ENCODE results near the gene CCM2L.
A peak's percentile ranks its signal among the peaks of the same experiment; 100 is the strongest.

The CCM2L gene

DNA sequence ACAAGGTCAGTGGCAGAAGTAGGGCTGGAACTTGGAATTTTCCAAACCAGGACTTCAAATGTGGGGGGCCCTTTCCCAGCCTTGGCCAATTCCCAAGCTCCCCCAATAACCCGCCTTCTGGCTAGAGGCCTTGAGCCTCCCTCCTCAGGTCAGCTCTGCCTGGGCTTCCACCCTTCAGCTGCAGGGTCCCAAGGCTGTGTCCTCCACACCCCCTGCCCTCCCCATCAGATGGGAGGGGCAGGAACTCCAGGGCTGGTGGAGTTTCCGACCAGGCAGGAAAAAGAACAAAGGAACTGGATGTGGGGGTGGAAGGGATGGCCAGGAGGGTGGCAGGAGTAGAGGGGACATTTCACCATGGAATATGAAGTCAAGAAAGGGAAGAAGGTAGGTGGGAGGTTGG is at the start of gene CCM2L:
Gene CCM2L, plus strand, starts transcription at position 338 of the 400 bp plus-strand sequence. Its CDS starts 17 bp downstream, at position 355.
- Histone ChIP-seq H3K9me3 (ENCODE audit: control insufficient read depth, insufficient read depth, low read length) (no peaks in the 10 kb centered on the region), H3K9ac (ENCODE audit: low read depth, low read length) (no peak within 1 kb of the TSS), H3K27me3 (ENCODE audit: control insufficient read depth, insufficient read depth, low read length) (no peaks in the 10 kb centered on the region), H3K4me3 (ENCODE audit: low read depth, low read length) (no peak within 1 kb of the TSS), H3K4me1 (ENCODE audit: control insufficient read depth, insufficient read depth, low read length) (peaks cover 17% of the 10 kb centered on the region), H3K36me3 (ENCODE audit: control insufficient read depth, insufficient read depth, low read length) (no peaks in the 10 kb centered on the region)

DNA sequence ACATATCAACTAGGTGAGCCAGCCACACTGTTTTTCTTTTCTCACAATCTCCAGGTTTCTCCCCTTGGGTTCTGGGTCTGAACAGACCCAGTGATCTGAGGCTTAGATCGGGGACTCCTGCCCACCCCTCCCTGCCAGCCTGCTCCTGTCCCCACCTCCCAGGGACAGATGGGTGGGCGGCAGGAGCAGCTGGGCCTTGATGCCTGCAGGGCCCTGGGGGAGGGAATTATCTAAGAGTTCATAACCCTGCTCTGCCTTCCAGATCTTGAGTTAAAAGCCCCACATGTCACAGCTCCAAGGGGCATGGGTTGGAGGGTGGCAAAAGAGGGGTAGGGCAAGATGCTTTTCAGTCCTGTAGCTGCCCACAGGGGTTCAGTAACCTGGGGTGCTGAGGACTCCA is 47.5 kb upstream of the CCM2L start:
- no peaks in the 10 kb centered on the region for H3K9me3 ChIP-seq (ENCODE audit: control insufficient read depth, insufficient read depth, low read length)
- peaks cover 5% of the 10 kb centered on the region for H3K4me1 ChIP-seq (ENCODE audit: control insufficient read depth, insufficient read depth, low read length)
- H3K27me3 ChIP-seq (ENCODE audit: control insufficient read depth, insufficient read depth, low read length), result peaks cover 20% of the 10 kb centered on the region
- no peak overlapping the region for H3K9ac ChIP-seq (ENCODE audit: low read depth, low read length)
- no peaks in the 10 kb centered on the region for H3K36me3 ChIP-seq (ENCODE audit: control insufficient read depth, insufficient read depth, low read length)
- no peak overlapping the region for H3K4me3 ChIP-seq (ENCODE audit: low read depth, low read length)

DNA sequence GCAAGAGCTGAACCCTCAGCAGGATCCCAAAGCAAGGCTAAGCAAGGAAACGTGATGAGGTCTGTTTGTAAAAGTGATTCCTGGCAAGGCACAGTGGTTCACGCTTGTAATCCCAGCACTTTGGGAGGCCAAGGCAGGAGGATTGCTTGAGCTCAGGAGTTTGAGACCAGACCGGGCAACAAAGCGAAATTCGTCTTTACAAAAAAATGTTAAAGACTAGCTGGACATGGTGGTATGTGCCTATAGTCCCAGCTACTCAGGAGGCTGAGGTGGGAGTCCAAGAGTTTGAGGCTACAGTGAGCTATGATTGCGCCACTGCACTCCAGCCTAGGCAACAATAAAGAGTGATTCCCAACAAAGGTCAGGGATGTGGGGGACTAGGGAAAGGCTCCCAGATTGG is 46.3 kb upstream of the CCM2L start:
- H3K9ac ChIP-seq (ENCODE audit: low read depth, low read length), result no peak overlapping the region
- no peaks in the 10 kb centered on the region for H3K9me3 ChIP-seq (ENCODE audit: control insufficient read depth, insufficient read depth, low read length)
- H3K4me1 ChIP-seq (ENCODE audit: control insufficient read depth, insufficient read depth, low read length), result peaks cover 7% of the 10 kb centered on the region
- H3K27me3 ChIP-seq (ENCODE audit: control insufficient read depth, insufficient read depth, low read length), result peaks cover 22% of the 10 kb centered on the region
- no peak overlapping the region for H3K4me3 ChIP-seq (ENCODE audit: low read depth, low read length)
- no peaks in the 10 kb centered on the region for H3K36me3 ChIP-seq (ENCODE audit: control insufficient read depth, insufficient read depth, low read length)

- Histone ChIP-seq H3K36me3 (ENCODE audit: control insufficient read depth, insufficient read depth, low read length) (no peaks in the 10 kb centered on the region), H3K4me3 (ENCODE audit: low read depth, low read length) (peak overlapping the region; percentile 59), H3K9ac (ENCODE audit: low read depth, low read length) (no peak overlapping the region), H3K9me3 (ENCODE audit: control insufficient read depth, insufficient read depth, low read length) (no peaks in the 10 kb centered on the region), H3K27me3 (ENCODE audit: control insufficient read depth, insufficient read depth, low read length) (peaks cover 45% of the 10 kb centered on the region), H3K4me1 (ENCODE audit: control insufficient read depth, insufficient read depth, low read length) (peaks cover 10% of the 10 kb centered on the region)
These were observed 43.1 kb upstream of the CCM2L start for GRCh38 chr20:31966991-31967655.

- Histone ChIP-seq H3K36me3 (ENCODE audit: control insufficient read depth, insufficient read depth, low read length) (no peaks in the 10 kb centered on the region), H3K4me3 (ENCODE audit: low read depth, low read length) (peak within 1 kb of the TSS; percentile 59), H3K9me3 (ENCODE audit: control insufficient read depth, insufficient read depth, low read length) (no peaks in the 10 kb centered on the region), H3K9ac (ENCODE audit: low read depth, low read length) (no peak within 1 kb of the TSS), H3K4me1 (ENCODE audit: control insufficient read depth, insufficient read depth, low read length) (peaks cover 11% of the 10 kb centered on the region), H3K27me3 (ENCODE audit: control insufficient read depth, insufficient read depth, low read length) (peaks cover 42% of the 10 kb centered on the region)
These were observed 42.4 kb upstream of the CCM2L start, which contains the start of gene XKR7 for GRCh38 chr20:31967830-31968249. Gene XKR7 (plus strand): TSS chr20:31968151. CDS start chr20:31968176, 25 bp downstream.

DNA sequence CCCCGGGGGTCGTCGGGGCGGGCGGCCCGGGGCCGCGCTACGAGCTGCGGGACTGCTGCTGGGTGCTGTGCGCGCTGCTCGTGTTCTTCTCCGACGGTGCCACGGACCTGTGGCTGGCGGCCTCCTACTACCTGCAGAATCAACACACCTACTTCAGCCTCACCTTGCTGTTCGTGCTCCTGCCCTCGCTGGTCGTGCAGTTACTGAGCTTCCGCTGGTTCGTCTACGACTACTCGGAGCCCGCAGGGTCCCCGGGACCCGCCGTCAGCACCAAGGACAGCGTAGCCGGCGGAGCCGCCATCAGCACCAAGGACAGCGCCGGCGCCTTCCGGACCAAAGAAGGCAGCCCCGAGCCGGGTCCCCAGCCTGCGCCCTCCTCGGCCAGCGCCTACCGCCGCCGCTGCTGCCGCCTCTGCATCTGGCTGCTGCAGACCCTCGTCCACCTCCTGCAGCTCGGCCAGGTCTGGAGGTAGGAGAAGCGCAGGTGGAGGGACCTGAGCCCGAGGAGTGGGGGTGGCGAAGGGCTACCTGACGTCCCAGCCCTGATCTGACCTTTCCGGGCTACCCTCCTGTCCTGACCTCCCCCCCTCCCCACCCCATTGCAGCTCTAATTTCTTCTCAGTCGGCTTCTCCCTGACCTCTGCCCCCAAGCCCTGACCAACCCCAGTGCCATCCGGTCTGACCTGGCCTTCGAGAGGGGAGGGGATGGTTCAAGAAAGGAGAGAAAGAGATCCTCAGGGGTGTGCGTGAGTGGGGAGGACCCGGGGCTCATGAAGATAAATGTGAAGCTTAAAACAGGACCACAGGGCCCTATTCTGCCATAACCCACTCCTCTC is 41.7 kb upstream of the CCM2L start:
- H3K4me3 ChIP-seq (ENCODE audit: low read depth, low read length), result peak overlapping the region; percentile 59
- H3K27me3 ChIP-seq (ENCODE audit: control insufficient read depth, insufficient read depth, low read length), result peaks cover 42% of the 10 kb centered on the region
- H3K9ac ChIP-seq (ENCODE audit: low read depth, low read length), result no peak overlapping the region
- no peaks in the 10 kb centered on the region for H3K36me3 ChIP-seq (ENCODE audit: control insufficient read depth, insufficient read depth, low read length)
- H3K9me3 ChIP-seq (ENCODE audit: control insufficient read depth, insufficient read depth, low read length), result no peaks in the 10 kb centered on the region
- H3K4me1 ChIP-seq (ENCODE audit: control insufficient read depth, insufficient read depth, low read length), result peaks cover 11% of the 10 kb centered on the region

DNA sequence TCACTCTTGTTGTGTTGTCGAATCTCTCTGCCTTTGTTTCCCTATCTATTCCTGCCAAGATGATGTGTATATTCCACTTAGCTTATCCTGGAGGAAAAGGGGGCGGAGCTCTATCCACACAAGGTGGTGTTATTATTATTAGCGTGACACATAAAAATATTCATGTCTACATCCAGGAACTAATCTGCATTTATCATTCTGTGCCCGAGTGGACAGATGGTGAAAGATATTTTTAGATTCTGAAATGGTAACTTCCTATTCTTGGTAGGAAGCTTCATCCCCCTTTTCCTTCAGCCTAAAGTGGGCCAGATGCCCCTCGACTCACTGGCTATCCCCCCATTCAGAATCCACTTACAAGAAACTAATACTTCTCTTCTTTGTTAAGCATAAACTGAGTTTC is 40.2 kb upstream of the CCM2L start:
- Histone ChIP-seq H3K4me1 (ENCODE audit: control insufficient read depth, insufficient read depth, low read length) (peaks cover 17% of the 10 kb centered on the region), H3K9ac (ENCODE audit: low read depth, low read length) (no peak overlapping the region), H3K36me3 (ENCODE audit: control insufficient read depth, insufficient read depth, low read length) (no peaks in the 10 kb centered on the region), H3K27me3 (ENCODE audit: control insufficient read depth, insufficient read depth, low read length) (peaks cover 38% of the 10 kb centered on the region), H3K9me3 (ENCODE audit: control insufficient read depth, insufficient read depth, low read length) (no peaks in the 10 kb centered on the region), H3K4me3 (ENCODE audit: low read depth, low read length) (no peak overlapping the region)

- H3K9me3 ChIP-seq (ENCODE audit: control insufficient read depth, insufficient read depth, low read length), result no peaks in the 10 kb centered on the region
- H3K4me1 ChIP-seq (ENCODE audit: control insufficient read depth, insufficient read depth, low read length), result peaks cover 12% of the 10 kb centered on the region
- no peak overlapping the region for H3K9ac ChIP-seq (ENCODE audit: low read depth, low read length)
- H3K27me3 ChIP-seq (ENCODE audit: control insufficient read depth, insufficient read depth, low read length), result peaks cover 27% of the 10 kb centered on the region
- H3K36me3 ChIP-seq (ENCODE audit: control insufficient read depth, insufficient read depth, low read length), result no peaks in the 10 kb centered on the region
- H3K4me3 ChIP-seq (ENCODE audit: low read depth, low read length), result no peak overlapping the region
These were observed 37.7 kb upstream of the CCM2L start for GRCh38 chr20:31972471-31973021.

- H3K4me1 ChIP-seq (ENCODE audit: control insufficient read depth, insufficient read depth, low read length), result peaks cover 8% of the 10 kb centered on the region
- peaks cover 21% of the 10 kb centered on the region for H3K27me3 ChIP-seq (ENCODE audit: control insufficient read depth, insufficient read depth, low read length)
- H3K9me3 ChIP-seq (ENCODE audit: control insufficient read depth, insufficient read depth, low read length), result no peaks in the 10 kb centered on the region
- H3K4me3 ChIP-seq (ENCODE audit: low read depth, low read length), result no peak overlapping the region
- H3K36me3 ChIP-seq (ENCODE audit: control insufficient read depth, insufficient read depth, low read length), result no peaks in the 10 kb centered on the region
- no peak overlapping the region for H3K9ac ChIP-seq (ENCODE audit: low read depth, low read length)
These were observed 35.9 kb upstream of the CCM2L start for GRCh38 chr20:31974296-31974695.

- Histone ChIP-seq H3K36me3 (ENCODE audit: control insufficient read depth, insufficient read depth, low read length) (no peaks in the 10 kb centered on the region), H3K9me3 (ENCODE audit: control insufficient read depth, insufficient read depth, low read length) (no peaks in the 10 kb centered on the region), H3K27me3 (ENCODE audit: control insufficient read depth, insufficient read depth, low read length) (peaks cover 14% of the 10 kb centered on the region), H3K9ac (ENCODE audit: low read depth, low read length) (no peak overlapping the region), H3K4me1 (ENCODE audit: control insufficient read depth, insufficient read depth, low read length) (peaks cover 8% of the 10 kb centered on the region), H3K4me3 (ENCODE audit: low read depth, low read length) (no peak overlapping the region)
These were observed 35.2 kb upstream of the CCM2L start for GRCh38 chr20:31974951-31975487.

DNA sequence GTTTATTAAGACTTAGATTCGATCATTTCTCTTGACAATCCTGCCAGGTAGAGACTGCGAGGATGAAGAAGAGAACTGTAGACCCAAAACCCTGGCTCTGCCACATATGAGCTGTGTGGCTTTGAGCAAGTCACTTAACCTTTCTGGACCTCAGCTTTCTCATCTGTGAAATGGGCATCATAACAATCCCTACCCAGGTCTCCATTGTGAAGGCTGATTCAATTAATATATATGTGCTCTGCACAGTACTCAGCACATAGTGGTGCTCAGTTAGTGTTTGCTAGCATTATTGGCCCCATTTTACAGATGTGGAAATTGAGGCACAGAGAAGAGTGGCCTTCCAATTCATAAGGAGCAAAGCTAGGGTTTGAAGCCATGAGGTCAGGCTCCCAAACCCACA is 34.4 kb upstream of the CCM2L start:
- peaks cover 8% of the 10 kb centered on the region for H3K4me1 ChIP-seq (ENCODE audit: control insufficient read depth, insufficient read depth, low read length)
- H3K27me3 ChIP-seq (ENCODE audit: control insufficient read depth, insufficient read depth, low read length), result peaks cover 7% of the 10 kb centered on the region
- no peak overlapping the region for H3K4me3 ChIP-seq (ENCODE audit: low read depth, low read length)
- no peak overlapping the region for H3K9ac ChIP-seq (ENCODE audit: low read depth, low read length)
- no peaks in the 10 kb centered on the region for H3K36me3 ChIP-seq (ENCODE audit: control insufficient read depth, insufficient read depth, low read length)
- H3K9me3 ChIP-seq (ENCODE audit: control insufficient read depth, insufficient read depth, low read length), result no peaks in the 10 kb centered on the region
